Astrocyte (in vitro differentiated cells and primary cell): Measurements from ENCODE around the gene UNC93B1. TPM values are rescaled to one million over a fixed set of nuclear protein-coding genes. Genes with fewer than 3 reads are reported as not detected.

Experiments
- DNase-seq: peaks from one replicate; pipeline ENCODE4 v3.0.0-alpha.2; 2010; ENCODE audit warnings: low read depth
- FAIRE-seq: peaks from 2 replicates; lab custom pipeline; 2011; peaks lifted over from hg19 to GRCh38; lab: Jason Lieb, UNC
- H2AFZ ChIP-seq: 2 replicates; pipeline ENCODE4 v1.6.0; 2012; ENCODE audit warnings: low read depth, low read length, inconsistent platforms
- H3K27ac ChIP-seq: 2 replicates; pipeline ENCODE4 v1.5.1; 2011; ENCODE audit warnings: low read depth, low read length, inconsistent platforms
- H3K27me3 ChIP-seq: 2 replicates; pipeline ENCODE4 v1.6.0; 2011; ENCODE audit warnings: low read length, inconsistent platforms; ENCODE audit not compliant: insufficient read depth
- H3K36me3 ChIP-seq: 2 replicates; pipeline ENCODE4 v1.5.1; 2011; ENCODE audit warnings: low read length, inconsistent platforms; ENCODE audit not compliant: insufficient read depth
- H3K4me1 ChIP-seq: 2 replicates; pipeline ENCODE4 v1.5.1; 2011; ENCODE audit warnings: low read length, inconsistent platforms; ENCODE audit not compliant: insufficient read depth
- H3K4me2 ChIP-seq: 2 replicates; pipeline ENCODE4 v1.6.0; 2012; ENCODE audit warnings: low read length, inconsistent platforms
- H3K4me3 ChIP-seq: 2 replicates; pipeline ENCODE4 v1.5.1; 2011; ENCODE audit warnings: low read depth, mild to moderate bottlenecking, low read length, inconsistent platforms; ENCODE audit not compliant: insufficient read depth
- H3K79me2 ChIP-seq: 2 replicates; pipeline ENCODE4 v1.6.0; 2012; ENCODE audit warnings: mild to moderate bottlenecking, low read length, inconsistent platforms; ENCODE audit not compliant: insufficient read depth
- H3K9ac ChIP-seq: 2 replicates; pipeline ENCODE4 v1.6.0; 2012; ENCODE audit warnings: mild to moderate bottlenecking, low read length, inconsistent platforms
- H3K9me3 ChIP-seq: 2 replicates; pipeline ENCODE4 v1.5.1; 2012; ENCODE audit warnings: low read depth, mild to moderate bottlenecking, low read length, inconsistent platforms; ENCODE audit not compliant: insufficient read depth
- H4K20me1 ChIP-seq: 2 replicates; pipeline ENCODE4 v1.6.0; 2012; ENCODE audit warnings: low read length, inconsistent platforms; ENCODE audit not compliant: insufficient read depth
- H3K27ac Mint-ChIP-seq: one replicate; pipeline ENCODE4 v1.8.0; 2021; ENCODE audit warnings: mild to moderate bottlenecking, mixed read lengths; ENCODE audit not compliant: unreplicated experiment
- H3K27me3 Mint-ChIP-seq: one replicate; pipeline ENCODE4 v1.8.0; 2021; ENCODE audit warnings: low read depth, mixed read lengths; ENCODE audit not compliant: unreplicated experiment
- H3K36me3 Mint-ChIP-seq: one replicate; pipeline ENCODE4 v1.8.0; 2021; ENCODE audit warnings: low read depth, mixed read lengths; ENCODE audit not compliant: unreplicated experiment
- H3K4me1 Mint-ChIP-seq: one replicate; pipeline ENCODE4 v1.8.0; 2021; ENCODE audit warnings: low read depth, mixed read lengths; ENCODE audit not compliant: unreplicated experiment
- H3K4me3 Mint-ChIP-seq: one replicate; pipeline ENCODE4 v1.8.0; 2021; ENCODE audit warnings: mild to moderate bottlenecking, moderate library complexity, mixed read lengths; ENCODE audit not compliant: unreplicated experiment
- H3K9me3 Mint-ChIP-seq: one replicate; pipeline ENCODE4 v1.8.0; 2021; ENCODE audit warnings: mild to moderate bottlenecking, mixed read lengths; ENCODE audit not compliant: unreplicated experiment
- EZH2 ChIP-seq: IDR thresholded peaks from 2 replicates; pipeline ENCODE4 v1.6.1; 2012; ENCODE audit warnings: mild to moderate bottlenecking, low read length, inconsistent platforms; ENCODE audit not compliant: insufficient read depth
- total RNA-seq: library from RNA; stranded (reverse); gene quantifications from 2 replicates; pipeline ENCODE4 v1.2.1, GENCODE V29; 2021
- TF ChIP-seq, protein P1 (sequence below): IDR thresholded peaks from 2 replicates; pipeline ENCODE4 v1.5.1; 2011; ENCODE audit warnings: low read depth, mild to moderate bottlenecking, inconsistent platforms, low read length, moderate library complexity; ENCODE audit not compliant: insufficient read depth

The UNC93B1 gene
- total RNA-seq, 1 donor from 2014 or later, result 37.3 TPM

DNA sequence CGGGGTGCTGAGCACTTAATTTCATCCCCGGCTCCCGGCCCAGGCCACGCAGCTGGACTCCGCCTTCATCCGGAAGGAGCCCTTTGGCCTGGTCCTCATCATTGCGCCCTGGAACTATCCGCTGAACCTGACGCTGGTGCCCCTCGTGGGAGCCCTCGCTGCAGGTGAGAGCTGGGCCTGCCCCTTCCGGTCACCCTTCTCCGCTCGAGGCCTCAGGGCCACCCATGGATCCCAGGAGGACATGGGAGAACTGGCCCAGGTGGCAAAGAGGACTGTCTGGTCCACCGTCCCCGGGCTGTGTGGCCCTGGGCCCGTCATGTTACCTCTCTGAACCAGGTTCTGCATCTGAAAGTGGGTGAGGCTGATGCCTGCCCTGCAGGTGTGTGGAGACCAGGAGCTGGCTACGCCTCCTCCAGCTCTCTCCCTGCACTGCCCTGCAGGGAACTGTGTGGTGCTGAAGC lies 14.9 kb upstream of the UNC93B1 start:
- DNase-seq, result no peak

DNA sequence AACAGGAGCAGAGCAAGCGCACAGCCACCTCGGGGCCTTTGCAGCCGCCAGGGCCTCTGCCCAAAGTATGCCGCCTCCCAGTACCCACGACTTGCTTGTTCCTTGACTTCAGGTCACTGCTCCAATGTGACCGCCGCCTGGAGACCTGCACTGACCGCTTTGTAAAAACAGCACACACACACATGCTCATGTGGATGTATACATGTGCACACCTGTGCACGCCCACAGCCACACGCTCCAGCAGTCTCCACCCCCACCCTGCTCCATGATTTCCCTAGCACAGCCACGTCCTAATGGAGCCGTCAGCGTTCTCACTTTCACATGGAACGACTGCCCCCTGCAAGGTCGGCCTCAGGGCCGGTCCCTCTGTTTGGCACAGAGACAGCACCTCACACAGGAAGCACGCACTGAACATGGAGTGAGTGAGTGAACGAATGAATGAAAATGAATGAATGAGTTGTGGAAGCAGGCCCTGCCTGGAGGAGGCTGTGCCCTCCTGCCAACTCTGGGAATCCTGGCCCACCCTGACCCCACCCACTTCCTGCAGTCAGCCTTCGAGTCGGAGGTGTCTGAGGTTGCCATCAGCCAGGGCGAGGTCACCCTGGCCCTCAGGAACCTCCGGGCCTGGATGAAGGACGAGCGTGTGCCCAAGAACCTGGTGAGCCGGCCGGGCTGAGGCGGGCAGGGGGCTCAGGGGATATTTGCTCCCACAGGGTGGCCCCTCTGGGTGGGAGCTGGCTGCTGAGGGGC lies 14.3 kb upstream of the UNC93B1 start:
- Mint-ChIP-seq H3K27me3 (peaks cover 4% of the 10 kb centered on the region), H3K27ac (no peak overlapping the region), H3K9me3 (no peaks in the 10 kb centered on the region), H3K4me3 (peak overlapping the region; percentile 29), H3K36me3 (peaks cover 2% of the 10 kb centered on the region), H3K4me1 (peaks cover 8% of the 10 kb centered on the region)
- H3K4me3 ChIP-seq, result no peak overlapping the region
- H3K9me3 ChIP-seq, result no peaks in the 10 kb centered on the region
- peaks cover 18% of the 10 kb centered on the region for H3K4me1 ChIP-seq
- H2AFZ ChIP-seq, result no peak overlapping the region
- no peaks in the 10 kb centered on the region for H4K20me1 ChIP-seq
- H3K36me3 ChIP-seq, result no peaks in the 10 kb centered on the region
- no peak overlapping the region for H3K9ac ChIP-seq
- H3K79me2 ChIP-seq, result no peaks in the 10 kb centered on the region
- H3K27ac ChIP-seq, result no peak overlapping the region
- TF ChIP-seq EZH2, result no peak
- TF ChIP-seq, protein P1, sequence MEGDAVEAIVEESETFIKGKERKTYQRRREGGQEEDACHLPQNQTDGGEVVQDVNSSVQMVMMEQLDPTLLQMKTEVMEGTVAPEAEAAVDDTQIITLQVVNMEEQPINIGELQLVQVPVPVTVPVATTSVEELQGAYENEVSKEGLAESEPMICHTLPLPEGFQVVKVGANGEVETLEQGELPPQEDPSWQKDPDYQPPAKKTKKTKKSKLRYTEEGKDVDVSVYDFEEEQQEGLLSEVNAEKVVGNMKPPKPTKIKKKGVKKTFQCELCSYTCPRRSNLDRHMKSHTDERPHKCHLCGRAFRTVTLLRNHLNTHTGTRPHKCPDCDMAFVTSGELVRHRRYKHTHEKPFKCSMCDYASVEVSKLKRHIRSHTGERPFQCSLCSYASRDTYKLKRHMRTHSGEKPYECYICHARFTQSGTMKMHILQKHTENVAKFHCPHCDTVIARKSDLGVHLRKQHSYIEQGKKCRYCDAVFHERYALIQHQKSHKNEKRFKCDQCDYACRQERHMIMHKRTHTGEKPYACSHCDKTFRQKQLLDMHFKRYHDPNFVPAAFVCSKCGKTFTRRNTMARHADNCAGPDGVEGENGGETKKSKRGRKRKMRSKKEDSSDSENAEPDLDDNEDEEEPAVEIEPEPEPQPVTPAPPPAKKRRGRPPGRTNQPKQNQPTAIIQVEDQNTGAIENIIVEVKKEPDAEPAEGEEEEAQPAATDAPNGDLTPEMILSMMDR, result no peak
- DNase-seq (no peak), FAIRE-seq (no peak)
- no peaks in the 10 kb centered on the region for H3K27me3 ChIP-seq
- H3K4me2 ChIP-seq, result no peak overlapping the region

More for the DNA sequence above, 14.9 kb upstream of the UNC93B1 start:
- H4K20me1 ChIP-seq, result no peaks in the 10 kb centered on the region
- H3K4me1 Mint-ChIP-seq, result peaks cover 5% of the 10 kb centered on the region
- peaks cover 12% of the 10 kb centered on the region for H3K4me1 ChIP-seq
- no peak for FAIRE-seq
- H3K27ac ChIP-seq, result no peak overlapping the region
- no peak for TF ChIP-seq EZH2
- TF ChIP-seq, protein P1, result no peak
- H3K9me3 Mint-ChIP-seq, result no peaks in the 10 kb centered on the region
- H3K79me2 ChIP-seq, result no peaks in the 10 kb centered on the region
- H3K36me3 Mint-ChIP-seq, result peaks cover 2% of the 10 kb centered on the region
- H3K9me3 ChIP-seq, result no peaks in the 10 kb centered on the region
- H2AFZ ChIP-seq, result no peak overlapping the region
- H3K4me3 ChIP-seq, result no peak overlapping the region
- no peak overlapping the region for H3K27ac Mint-ChIP-seq
- H3K36me3 ChIP-seq, result no peaks in the 10 kb centered on the region
- no peak overlapping the region for H3K4me3 Mint-ChIP-seq
- H3K4me2 ChIP-seq, result no peak overlapping the region
- H3K27me3 ChIP-seq, result no peaks in the 10 kb centered on the region
- H3K9ac ChIP-seq, result no peak overlapping the region
- H3K27me3 Mint-ChIP-seq, result peaks cover 4% of the 10 kb centered on the region
